Stimulated activated CD4-positive, alpha-beta T cell treated with anti-CD3 and anti-CD28 coated beads, Interleukin-2, amount 100 ng/mL, for 24 hours (primary cell): ENCODE results near the gene VAC14.
"Not testable (repeated sequence)": the region's sequence is repeated elsewhere in the genome, so short reads cannot be mapped to it uniquely, and the experiment has no call there.

Experiments
- DNase-seq, 2 donors: peaks; one replicate each; pipeline ENCODE4 v3.0.0-alpha.2; 2020

Gene VAC14

DNA sequence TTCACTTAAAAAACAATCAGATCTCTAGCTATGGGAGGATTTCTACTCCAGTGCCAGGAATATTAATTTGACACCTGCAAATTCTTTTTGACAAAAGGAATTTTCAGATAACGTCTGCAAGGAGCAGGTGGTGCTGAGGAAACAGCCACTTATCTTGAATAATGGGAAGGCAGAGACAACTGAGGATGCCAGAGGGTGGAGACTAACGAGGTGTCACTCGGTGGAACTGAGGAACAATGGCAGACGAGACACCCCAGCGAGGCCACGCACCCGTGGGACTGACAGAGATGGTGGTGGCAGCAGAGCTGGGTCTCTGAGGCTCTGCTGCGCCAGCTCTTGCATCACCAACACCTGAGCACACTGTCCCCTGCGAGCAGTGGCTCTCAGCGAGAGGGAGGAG is 42.2 kb downstream of the VAC14 start:
- DNase-seq = no peak

DNA sequence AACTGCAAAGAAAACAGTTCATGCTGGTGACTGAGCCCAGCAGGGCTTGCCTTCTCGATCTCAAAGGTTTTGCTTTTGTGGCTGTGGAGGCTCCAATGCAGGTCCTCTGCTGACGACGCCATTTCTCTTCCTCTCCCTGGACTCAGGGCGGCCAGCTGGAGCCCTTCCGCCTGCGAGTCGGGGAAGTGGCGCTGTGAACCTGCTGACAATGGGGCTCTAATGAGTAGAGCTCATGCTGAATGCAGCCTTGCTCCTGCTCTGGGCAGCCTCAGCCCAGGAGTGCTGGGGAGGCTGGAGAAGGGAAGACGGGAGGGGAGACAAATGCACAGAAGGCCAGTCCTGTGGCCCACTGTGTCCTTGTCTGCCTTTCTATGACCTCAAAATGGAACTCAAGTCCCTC is 43.8 kb downstream of the VAC14 start:
- no peak for DNase-seq

DNA sequence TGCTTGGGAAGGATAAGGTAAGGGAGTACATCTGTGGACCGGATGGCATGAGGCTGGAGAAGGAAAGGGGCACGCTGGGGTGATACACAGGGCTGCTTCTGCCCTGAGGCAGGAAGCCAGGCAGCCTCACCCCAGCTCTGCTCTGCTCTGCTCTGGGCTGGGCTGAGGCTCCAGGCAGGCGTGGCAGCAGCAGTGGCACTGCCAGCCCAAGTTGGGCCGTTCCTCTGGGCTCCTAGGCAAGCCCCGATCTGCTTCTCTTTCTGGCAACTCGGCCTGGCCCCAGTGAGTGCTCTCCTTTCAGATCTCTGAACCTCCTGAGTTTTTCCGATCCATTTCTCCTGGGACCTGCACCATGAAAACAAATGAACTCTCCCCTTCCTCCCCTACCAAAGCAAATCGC is 44.9 kb downstream of the VAC14 start:
- DNase-seq = no peak

DNA sequence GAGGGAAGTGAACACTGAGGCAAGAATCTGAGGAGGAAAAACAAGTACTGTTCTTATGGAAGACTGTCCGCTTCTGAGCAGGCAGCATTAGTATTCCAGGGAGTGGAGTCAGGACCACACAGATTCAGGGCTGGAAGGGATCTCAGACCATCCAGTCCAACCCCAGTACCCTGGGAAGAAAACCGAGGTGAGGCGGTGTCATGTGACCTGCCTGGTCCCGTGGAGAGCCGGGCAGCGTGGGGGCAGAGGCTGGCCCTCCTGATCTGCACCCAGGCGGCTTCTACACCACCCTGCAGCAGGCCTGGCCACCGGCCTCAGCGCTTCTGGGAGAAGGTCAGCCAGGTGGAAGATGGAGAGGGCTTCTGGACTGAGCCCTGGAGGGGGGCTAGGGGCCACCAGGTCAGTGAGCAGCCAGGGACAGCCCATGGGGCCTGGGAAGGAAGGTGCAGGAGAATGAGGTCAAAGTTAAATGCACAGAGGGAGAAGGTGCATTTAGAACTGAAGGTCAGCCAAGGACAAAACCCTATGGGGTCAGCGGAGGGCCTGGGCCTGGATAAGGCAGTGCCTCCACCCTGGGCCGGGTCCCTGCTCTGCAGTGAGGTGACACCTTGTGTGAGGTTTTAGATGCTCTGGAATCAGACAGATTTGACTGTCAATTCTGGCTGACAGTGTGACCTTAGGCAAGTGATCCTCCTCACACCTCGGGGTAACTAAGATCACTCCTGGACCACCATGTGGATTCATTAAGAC is 45.9 kb downstream of the VAC14 start:
- DNase-seq = no peak

DNA sequence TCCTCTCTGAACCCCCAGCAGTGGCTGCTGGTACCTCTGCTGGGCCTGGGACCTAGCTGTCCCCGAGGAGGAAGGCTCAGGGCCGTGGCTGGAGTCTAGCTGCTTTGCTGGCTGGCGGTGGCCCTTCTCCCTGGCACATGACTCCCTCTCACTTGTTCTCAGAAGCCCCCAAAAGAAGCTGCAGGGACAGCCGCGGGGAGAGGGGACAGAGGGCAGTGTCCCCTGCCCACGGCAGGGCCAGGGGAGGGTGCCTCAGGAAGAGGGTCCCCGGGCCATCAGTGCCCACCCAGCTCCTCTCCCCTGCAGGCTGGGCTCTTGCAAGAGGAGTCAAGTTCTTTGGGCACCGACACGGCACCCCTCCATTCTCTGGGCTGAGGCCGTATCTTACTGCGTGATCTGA is 46.6 kb downstream of the VAC14 start:
- no peak for DNase-seq

DNA sequence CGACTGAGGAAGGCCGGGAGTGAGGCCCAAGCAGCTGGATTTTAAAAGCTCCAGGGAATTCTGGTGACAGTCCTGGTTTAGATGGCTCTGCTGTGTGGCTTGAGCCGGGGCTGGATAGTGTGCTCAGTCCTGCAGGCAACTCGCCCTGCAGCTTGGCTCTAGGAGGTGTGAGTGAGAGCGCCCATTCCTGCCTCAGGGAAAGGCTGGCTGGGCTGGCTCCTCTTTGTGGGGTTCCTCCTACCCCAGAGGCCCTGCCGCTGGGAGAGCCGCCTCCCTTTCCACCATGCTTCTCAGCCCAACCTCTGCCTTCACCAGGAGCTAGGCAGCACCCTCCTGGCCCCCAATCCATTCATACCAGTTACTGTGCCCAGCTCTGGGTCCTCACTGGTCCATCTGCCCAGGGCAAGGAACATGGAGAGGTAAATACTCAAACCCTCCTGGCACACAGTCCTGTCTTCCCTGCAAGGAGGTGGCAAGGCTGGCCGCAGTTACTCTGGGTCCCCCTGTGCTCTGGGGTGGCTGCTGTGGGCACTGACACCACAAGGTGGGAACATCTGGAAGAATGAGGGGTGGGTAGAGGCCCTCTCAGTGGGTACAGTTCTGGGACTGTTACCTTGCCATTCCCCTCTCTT is 47.1 kb downstream of the VAC14 start:
- DNase-seq = no peak

DNA sequence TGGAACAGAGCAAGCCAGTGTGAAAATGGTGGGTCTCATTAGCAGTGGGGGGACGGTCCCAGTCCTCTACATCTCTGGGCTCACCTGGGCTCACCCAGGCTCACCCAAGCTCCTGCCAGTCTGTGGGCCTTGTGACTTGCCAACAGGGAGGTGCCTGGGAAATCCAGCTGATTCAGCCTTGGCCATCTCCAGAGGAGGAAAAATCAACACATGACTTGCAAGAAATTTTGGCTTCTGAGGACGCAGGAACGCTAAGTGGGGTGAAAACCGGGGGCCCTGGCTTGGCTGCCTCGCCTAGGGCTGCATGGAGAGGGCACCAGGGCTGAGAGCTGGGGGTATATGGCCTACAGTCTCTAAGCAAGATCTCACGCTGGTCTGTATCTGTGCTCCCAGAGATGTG is 47.7 kb downstream of the VAC14 start:
- no peak for DNase-seq

DNA sequence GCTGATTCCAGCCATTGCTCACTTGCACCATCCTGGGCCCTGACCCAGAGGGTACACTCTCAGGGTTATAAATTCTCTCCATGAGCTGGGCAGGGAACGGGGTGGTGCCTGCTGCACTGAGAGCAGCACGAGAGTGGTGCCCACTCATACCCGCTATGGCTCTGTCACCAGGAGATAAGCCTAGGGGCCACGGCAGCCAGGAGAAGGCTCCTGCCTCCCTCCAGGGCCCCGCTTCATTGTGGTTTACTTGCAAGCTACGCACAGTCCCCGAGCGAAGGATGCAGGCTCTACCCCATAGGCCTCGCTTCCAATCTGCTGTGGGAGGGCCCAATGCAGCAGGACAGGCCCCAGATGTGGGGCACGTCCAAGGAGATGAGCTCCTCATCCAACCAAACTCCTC is 48.5 kb downstream of the VAC14 start:
- DNase-seq = no peak

DNA sequence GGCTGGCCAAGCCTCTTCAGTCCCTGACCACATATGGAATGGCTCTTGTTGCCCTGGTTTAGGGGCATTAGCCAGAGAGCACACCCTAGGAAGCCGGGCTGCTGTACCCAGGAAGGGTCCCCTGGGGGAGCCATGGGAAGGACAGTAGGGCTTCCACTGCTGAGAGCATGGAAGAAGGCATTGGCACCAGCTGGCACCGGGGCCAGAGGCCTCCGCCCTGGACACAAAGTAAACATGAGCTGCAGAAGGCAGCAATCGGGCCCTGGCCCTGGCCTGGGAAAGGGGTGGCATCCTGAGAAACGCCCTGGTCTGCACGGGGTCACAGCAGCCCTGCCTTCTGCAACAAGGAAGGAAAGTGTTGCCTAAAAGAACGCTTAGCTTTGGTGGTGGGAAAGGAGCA is 49.4 kb downstream of the VAC14 start:
- DNase-seq = no peak

DNA sequence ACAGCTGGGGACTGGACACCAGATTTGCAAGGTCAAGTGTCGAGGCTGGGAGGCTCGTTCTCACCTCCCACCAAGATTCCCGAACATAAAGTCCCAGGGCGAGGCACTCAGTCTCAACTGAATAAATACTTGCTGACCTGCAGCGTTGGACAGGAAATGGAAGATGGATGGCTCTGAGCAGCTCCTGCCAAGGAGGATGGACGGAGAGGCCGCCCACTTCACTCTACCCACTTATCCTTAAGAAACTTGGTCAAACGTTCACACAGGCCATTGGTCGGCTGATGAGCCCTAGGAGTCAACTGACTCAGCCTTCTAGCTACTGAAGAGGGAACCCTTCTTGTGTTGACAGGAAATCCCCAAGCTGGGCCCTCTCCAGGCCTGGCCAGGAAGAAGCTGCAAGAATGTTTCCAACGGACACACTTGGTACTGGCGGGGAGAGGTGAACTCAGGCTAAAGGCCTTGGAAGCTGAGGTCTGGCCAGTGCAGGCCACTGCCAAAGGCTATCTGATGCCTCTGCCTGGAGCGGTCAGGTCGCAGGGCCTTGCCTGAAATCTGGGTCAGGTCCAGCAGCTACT is 50.0 kb downstream of the VAC14 start:
- no peak for DNase-seq

DNA sequence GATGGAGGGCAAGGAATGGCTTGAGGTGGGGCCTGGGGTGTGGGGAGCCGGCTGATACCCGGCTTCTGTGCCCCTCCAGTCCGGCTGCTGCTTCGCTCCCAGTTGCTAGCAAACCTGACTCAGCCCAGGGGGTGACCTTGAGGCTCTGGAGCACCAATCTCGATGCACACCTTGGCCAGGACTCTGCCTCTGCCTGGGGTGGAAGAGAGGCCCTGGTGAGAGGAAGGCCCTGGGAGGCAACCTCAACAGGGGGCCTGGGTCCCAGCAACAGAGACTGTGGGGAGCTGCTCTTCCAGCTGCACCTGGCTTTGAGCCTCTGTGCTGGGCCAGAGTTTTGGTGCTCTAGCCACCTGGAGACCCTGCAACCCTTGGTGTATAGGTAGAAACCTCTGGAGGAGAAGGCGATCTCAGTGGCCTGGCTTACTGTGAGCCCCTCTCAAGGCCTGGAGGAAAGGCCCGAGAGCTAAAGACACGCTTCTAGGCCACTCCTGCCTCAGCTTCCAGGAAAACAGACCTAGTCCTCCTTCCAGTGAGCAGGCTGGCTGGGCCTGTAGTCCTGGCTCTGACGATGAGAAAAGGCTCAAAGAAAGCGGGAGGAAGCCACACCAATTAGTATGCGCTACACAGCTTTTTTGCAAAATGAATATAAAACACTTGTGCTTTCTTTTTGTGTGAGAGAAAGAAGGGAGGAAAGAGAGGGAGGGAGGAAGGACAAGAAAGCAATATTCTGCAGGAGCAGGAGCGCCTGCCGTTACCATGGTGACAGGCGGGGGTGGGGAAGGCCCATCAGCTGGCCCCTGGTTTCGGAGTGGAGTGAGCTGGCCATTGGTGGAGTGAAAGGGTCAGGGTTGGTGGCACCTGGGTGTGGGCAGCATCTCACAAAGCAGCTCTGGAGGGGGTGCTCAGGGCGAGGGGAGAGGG is 51.0 kb downstream of the VAC14 start:
- no peak for DNase-seq

DNA sequence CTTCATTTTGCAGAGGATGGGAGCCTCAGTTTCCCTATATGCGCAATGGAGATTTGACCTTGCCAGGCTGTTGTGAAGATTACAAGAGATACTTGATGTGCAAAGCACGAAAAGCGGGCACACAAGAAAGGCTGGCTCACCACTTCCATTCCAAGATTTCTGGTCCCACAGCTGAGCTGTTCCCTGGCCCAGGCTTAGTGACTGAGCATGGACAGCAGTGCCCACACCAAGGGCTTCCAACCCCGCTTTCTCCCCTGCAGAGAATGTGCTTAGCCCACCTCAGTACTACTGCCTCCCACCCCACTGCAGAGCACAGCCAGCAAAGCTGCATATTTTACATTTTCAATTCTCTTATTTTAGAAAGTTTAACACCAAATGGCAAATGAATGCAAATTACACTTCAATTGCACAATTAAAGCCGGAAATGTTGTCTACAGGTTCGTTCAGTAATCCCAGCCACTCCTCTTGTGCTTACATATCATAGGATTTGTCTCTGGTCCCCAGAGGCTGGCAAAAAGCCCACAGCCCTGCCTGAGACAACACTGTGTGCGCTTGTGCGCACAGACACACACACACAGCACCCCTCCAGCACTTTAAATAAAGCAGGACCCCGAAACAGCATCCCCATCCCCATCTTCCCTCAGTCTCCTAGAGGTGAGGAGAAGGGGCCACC is 51.8 kb downstream of the VAC14 start:
- DNase-seq = no peak

DNA sequence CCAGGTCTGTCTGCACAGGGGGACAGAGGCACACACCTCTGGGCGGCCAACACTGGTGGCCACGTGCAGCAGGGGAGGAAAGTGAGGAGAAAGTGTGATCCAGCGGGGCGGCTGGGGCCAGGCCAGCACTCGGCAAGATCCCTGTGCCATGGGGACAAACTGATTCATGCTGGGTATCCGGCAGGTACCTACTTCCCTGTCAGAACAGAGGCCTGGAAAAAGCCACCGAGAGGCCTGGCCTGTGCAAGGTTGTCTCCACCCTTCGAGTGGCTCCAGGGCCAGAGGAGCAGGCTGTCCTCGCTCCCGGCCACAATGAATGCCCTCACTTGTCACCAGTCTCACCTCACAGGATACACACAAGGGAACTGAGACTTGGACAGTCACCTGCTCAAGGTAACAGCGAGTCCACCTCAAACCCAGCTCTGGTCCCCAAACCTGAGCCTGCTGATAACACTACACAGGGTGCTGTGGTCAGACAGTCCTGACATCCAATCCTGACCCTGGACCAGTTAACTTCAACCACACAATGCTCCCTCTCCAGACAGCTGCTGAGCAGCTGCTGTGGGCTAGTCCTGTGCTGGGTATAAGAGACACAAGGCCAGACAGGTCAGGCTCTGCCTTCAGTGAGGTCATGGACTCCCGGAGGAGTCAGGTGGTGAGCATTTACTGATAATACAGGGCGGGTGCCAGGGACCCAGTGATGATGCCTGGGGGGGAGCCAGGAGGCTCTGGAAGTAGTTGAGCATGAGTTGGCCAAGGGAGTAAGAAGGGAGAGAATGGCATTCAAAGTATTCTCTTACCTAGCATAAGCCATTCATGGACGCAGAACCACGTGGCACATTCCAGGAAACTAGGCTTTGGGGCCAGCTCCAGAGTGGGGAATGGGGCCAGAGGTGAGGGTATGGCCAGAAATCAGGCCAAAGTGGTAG is 53.0 kb downstream of the VAC14 start:
- no peak for DNase-seq

DNA sequence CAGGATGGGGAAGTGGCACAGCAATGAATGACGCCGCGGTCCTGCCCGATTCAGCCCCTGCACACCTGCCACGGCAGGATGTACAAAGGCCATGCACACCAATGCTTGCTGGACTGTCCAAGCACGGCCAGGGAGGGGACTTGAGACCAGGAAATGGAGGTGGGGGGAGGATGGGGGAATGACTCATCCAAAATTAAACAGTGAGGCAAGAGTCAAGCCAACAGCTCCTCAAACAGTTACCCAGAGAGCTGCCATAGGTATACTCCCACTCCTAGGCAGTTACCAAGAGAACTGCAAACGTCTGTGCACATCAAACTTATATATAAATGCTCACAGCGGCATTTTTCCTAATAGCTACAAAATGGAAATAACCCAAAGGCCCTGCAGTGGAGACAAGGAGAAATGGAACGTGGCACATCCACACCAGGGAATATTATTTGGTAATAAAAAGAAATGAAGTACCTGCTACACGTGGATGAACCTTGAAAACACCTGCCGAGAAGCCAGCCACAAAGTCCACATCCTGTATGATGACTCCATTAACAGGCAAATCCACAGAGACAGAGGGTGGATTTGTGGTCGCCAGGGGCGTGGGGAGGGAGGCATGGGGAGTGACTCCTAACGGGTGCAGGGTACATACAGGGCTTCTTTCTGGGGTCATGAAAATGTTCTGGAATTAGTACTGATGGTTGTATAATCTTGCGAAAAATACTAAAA is 54.1 kb downstream of the VAC14 start:
- DNase-seq = no peak

DNA sequence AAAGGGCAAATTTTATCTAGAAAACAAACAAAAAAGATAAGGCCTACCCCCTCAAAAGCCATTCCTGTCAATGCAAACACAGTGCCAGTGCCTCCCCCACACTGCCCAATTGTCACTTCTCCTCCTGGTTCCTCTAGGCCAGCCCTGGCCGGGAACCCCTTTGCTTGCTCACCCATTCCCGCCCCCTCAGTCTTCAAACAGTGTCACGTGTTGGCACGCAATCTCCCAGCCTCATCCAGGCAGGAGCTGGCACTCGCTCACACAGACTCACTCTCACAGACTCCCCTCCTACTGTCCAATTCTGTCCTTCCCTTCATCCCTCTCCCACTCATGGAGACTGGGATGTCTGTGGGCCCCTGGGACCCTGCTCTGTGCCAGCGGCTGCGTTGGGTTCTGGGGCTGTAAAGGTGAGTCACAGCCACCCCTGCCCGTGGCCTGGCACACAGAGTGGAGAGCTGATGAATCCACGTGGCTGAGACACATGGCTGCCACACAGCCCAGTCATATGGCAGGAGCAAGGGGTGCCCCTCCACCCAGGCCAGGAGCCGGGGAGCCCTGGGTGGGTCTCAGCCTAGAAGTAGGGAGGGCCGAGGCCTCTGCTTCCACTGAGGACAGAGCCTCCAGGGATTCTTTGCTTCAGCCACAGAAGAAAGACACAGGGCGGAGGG is 54.8 kb downstream of the VAC14 start:
- no peak for DNase-seq

DNA sequence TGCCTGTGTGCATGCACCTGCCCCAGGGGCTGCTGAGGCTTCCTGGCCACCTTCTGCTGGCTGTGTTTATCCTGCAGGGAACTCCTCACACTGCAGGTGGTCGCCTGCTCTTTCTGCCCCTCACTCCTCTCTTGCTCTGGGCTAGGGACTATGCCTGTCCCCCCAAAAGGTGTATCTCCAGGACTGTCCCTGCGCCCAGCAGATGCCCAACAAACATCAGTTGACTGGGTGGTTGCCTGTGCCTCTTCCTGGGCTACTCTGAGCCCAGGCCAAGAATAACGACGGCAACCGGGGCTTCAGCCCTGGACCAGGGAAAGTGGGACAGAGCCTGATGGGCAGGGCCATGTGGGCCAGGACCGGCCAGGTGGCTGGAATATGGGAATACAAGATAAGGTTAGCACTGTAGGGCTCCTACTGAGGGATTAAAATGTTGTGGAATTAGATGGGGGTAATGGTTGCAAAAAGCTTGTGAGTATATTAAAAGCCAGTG is 55.4 kb downstream of the VAC14 start:
- no peak for DNase-seq

DNA sequence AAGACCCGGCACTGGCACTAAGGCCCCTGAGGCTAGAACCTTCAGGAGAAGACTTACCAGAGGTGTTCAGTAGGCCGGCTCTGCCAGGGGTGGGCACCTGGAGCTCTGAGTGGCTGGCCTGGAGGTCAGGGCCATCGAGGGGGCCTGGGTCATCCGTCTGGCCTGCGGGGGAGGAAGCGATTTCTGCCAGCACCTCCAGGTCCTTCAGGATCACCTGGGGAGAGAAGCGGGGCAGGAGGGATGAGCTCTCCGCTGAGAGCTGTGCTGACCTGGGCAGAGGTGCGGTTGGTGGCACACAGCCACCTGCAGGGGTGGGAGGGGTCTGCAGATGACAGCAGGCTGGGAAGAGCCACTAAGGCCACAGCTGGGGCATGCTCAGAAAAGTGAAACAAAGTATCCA is 56.6 kb downstream of the VAC14 start:
- DNase-seq = no peak

DNA sequence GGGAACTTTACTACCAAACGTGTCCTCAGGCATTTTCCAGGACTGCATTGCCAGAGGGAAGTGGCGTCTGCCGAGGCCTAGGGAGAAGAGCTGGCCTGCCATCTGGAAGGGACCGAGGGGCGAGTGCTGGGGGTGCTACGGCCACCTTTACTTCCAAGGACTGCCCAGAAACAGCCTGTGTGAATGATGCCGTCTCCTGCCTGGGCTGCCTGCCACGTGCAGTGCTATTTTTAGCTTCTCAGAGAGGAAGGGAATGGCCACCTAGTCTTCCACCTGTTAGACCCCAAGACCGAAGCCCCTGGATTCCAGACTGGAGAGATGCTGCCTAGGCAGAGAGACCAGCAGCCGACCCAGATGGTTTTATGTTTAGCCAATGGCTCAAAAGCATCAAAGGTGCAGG is 57.2 kb downstream of the VAC14 start:
- DNase-seq = no peak

DNA sequence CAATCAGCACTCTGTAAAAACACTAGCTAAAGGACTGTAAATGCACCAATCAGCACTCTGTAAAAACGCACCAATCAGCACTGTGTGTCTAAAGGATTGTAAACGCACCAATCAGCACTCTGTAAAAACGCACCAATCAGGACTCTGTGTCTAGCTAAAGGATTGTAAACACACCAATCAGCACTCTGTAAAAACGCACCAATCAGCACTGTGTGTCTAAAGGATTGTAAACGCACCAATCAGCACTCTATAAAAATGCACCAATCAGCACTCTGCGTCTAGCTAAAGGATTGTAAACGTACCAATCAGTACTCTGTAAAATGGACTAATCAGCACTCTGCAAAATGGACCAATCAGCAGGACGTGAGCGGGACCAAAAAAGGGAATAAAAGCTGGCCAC is 58.0 kb downstream of the VAC14 start:
- not testable (repeated sequence) for DNase-seq

DNA sequence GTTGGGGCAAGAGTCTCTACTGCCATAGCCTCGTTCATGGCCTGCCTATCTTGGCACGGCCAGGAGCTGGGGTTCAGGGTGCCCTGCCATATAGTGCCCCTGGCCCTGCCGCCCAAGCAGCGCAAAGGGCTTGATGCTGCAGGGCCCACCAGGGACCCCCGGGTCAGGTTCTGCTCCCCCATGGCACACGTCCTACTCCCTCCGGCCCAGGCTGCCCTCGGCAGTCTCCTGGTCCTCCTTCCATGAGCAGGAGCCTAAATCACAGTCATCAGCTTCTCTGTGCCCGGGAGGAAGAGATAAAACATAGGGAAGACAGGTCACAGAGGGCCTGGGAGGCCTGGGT is 59.2 kb downstream of the VAC14 start:
- DNase-seq = no peak
